CD8-positive, alpha-beta memory T cell (primary cell): ENCODE results near the gene SLC51B. TPM values are rescaled to one million over a fixed set of nuclear protein-coding genes. Genes with fewer than 3 reads are reported as not detected.
"Not testable (repeated sequence)": the region's sequence is repeated elsewhere in the genome, so short reads cannot be mapped to it uniquely, and the experiment has no call there.

Experiments
- CTCF ChIA-PET: fragments of 350-600 bp; sonication (Branson Sonifier 250); formaldehyde crosslinking; loops from one replicate; lab custom pipeline; 2021; ENCODE audit warnings: antibody characterized with exemption; lab: Charles Lee
- POLR2A ChIA-PET: fragments of 350-600 bp; sonication (Branson Sonifier 250); formaldehyde crosslinking; loops from one replicate; lab custom pipeline; 2021; ENCODE audit warnings: antibody characterized with exemption; lab: Charles Lee
- DNase-seq, 5 donors: peaks; one replicate each; pipeline versions ENCODE4 v3.0.0 to v3.0.0-alpha.2; 2020 to 2022; ENCODE audit warnings: mixed read lengths in 1 of 5
- H3K27ac ChIP-seq: one replicate; pipeline ENCODE4 v1.7.0; 2013; ENCODE audit warnings: low read depth, mild to moderate bottlenecking, low read length, moderate library complexity
- H3K27me3 ChIP-seq: 2 replicates; pipeline ENCODE4 v1.7.0; 2013; ENCODE audit warnings: low read length, mild to moderate bottlenecking; ENCODE audit not compliant: insufficient read depth, poor library complexity, severe bottlenecking
- H3K36me3 ChIP-seq: 2 replicates; pipeline ENCODE4 v1.7.0; 2013; ENCODE audit warnings: mild to moderate bottlenecking, low read length, moderate library complexity; ENCODE audit not compliant: insufficient read depth
- H3K4me1 ChIP-seq: 2 replicates; pipeline ENCODE4 v1.7.0; 2013; ENCODE audit warnings: mild to moderate bottlenecking, low read length, moderate library complexity; ENCODE audit not compliant: insufficient read depth
- H3K4me3 ChIP-seq: 2 replicates; pipeline ENCODE4 v1.7.0; 2013; ENCODE audit warnings: mild to moderate bottlenecking, low read length
- H3K9me3 ChIP-seq: 2 replicates; pipeline ENCODE4 v1.7.0; 2013; ENCODE audit warnings: mild to moderate bottlenecking, low read length
- H3K27ac Mint-ChIP-seq, 8 donors: one replicate each; pipeline ENCODE4 v1.8.0; 2020 to 2021; ENCODE audit warnings: mixed read lengths in 8 of 8, mild to moderate bottlenecking in 6 of 8, inconsistent platforms in 3 of 8, moderate library complexity in 3 of 8
- H3K27me3 Mint-ChIP-seq, 2 donors: one replicate each; pipeline ENCODE4 v1.8.0; 2020 to 2021; ENCODE audit warnings: mixed read lengths in 2 of 2, mild to moderate bottlenecking in 1 of 2, moderate library complexity in 1 of 2
- H3K36me3 Mint-ChIP-seq, 3 donors: one replicate each; pipeline ENCODE4 v1.8.0; 2020 to 2021; ENCODE audit warnings: mixed read lengths in 3 of 3, inconsistent platforms in 1 of 3, mild to moderate bottlenecking in 1 of 3
- H3K4me1 Mint-ChIP-seq, 3 donors: one replicate each; pipeline ENCODE4 v1.8.0; 2020 to 2021; ENCODE audit warnings: mixed read lengths in 3 of 3, inconsistent platforms in 1 of 3, mild to moderate bottlenecking in 1 of 3
- H3K4me3 Mint-ChIP-seq, 7 donors: one replicate each; pipeline ENCODE4 v1.8.0; 2020 to 2021; ENCODE audit warnings: mixed read lengths in 7 of 7, mild to moderate bottlenecking in 6 of 7, moderate library complexity in 4 of 7, inconsistent platforms in 2 of 7
- H3K9me3 Mint-ChIP-seq, 5 donors: one replicate each; pipeline ENCODE4 v1.8.0; 2020 to 2022; ENCODE audit warnings: mixed read lengths in 5 of 5, mild to moderate bottlenecking in 3 of 5, moderate library complexity in 2 of 5, inconsistent platforms in 1 of 5
- polyA plus RNA-seq: library from polyadenylated mRNA; unstranded; fragments of 300-500 nt; fragmentation: Illumina TruSeq; gene quantifications from one replicate; pipeline ENCODE4 v1.2.3, GENCODE V29; 2021
- total RNA-seq, 2 experiments: library from RNA; stranded (reverse); gene quantifications; one replicate each; pipeline ENCODE4 v1.2.3, GENCODE V29; 2021

Gene SLC51B
- total and polyA plus RNA-seq, 3 experiments from 2014 or later, result not detected

DNA sequence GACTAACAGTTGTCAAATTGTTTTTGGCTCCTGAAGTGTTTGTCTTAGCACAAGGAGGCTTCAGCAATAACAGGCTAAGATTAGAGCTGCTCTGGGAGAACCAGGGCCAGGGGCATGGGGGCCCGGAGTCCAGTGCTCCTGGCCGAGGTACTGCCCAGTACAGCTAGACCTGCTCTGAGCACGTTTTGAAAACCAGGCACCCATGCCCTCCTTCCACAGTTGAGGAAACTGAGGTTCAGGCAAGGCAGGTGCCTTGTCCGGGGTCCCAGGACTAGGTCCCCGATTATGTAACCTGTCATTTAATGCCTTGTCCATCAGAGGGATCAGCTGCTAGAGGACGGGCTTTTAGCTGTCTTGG lies 50.5 kb downstream of the SLC51B start:
- H3K27ac ChIP-seq, result no peak overlapping the region
- ChIA-PET POLR2A (no interaction called here), CTCF (interaction anchor here (1.0 kb wide), 1 partner anchor 364 kb away, joined by 3 read pairs; no protein-coding TSS in a partner anchor)
- DNase-seq, result no peak
- no peak overlapping the region for H3K4me3 ChIP-seq
- peaks cover 12% of the 10 kb centered on the region for H3K36me3 ChIP-seq
- H3K27me3 Mint-ChIP-seq, result no peaks in the 10 kb centered on the region
- no peaks in the 10 kb centered on the region for H3K9me3 ChIP-seq
- H3K36me3 Mint-ChIP-seq, result peaks cover 7 to 39% (median 14%) of the 10 kb centered on the region in 3 donors
- H3K27me3 ChIP-seq, result no peaks in the 10 kb centered on the region
- no peaks in the 10 kb centered on the region for H3K4me1 ChIP-seq
- no peaks in the 10 kb centered on the region for H3K4me1 Mint-ChIP-seq
- H3K27ac Mint-ChIP-seq, result peak overlapping the region in 1 of 8 donors; percentile 46
- H3K9me3 Mint-ChIP-seq, result no peaks in the 10 kb centered on the region
- H3K4me3 Mint-ChIP-seq, result no peak overlapping the region

DNA sequence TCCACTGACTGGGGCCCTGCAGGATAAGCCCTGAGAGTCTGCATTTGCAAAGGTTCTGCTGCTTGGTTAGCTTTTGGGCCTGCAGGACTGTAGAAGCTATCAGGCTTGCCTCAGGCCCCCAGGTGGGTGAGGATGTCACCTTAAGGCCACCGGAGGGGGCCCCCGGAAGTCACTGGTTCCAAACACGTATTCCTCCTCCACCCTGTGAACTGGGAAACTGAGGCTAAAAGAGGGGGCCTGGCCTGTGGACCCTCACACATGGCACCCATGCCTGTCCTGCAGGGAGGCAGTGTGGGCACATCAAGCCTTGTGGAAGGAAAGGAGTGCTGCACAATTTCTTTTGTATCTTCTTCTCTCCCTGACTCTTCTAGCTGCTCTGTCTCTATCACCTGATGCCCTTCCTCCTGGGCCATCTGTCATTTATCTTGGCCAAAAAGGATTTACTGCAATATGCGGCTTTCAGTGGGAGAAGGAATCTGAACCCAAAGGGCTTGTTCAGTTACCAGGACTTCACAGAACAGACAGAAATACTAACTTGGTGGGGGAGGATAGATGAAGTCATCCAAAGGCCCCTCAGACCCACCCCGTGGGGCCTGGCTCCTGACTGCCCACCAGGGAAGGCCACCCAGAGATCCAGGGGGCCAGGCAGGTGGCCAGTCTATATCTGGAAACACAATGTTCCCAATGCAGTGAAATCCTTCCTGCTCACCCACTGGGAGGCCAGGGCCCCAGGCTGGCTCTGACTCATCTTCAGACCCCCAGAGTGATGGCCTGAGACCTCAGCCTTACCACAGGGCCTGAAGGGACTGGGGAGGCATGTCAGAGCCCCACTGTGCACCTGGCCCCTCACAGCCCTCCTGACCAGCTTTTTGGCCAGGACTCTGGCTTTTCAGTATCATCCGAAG lies 51.5 kb downstream of the SLC51B start:
- H3K4me3 Mint-ChIP-seq, result no peak overlapping the region
- Histone ChIP-seq H3K4me1 (no peaks in the 10 kb centered on the region), H3K4me3 (no peak overlapping the region), H3K27me3 (no peaks in the 10 kb centered on the region), H3K36me3 (peaks cover 12% of the 10 kb centered on the region), H3K9me3 (no peaks in the 10 kb centered on the region), H3K27ac (no peak overlapping the region)
- ChIA-PET CTCF (interaction anchor here (1.0 kb wide), 1 partner anchor 365 kb away, joined by 3 read pairs; no protein-coding TSS in a partner anchor), POLR2A (no interaction called here)
- no peaks in the 10 kb centered on the region for H3K9me3 Mint-ChIP-seq
- DNase-seq, result no peak
- no peaks in the 10 kb centered on the region for H3K27me3 Mint-ChIP-seq
- H3K36me3 Mint-ChIP-seq, result peaks cover 7 to 50% (median 17%) of the 10 kb centered on the region in 3 donors
- H3K27ac Mint-ChIP-seq, result peak overlapping the region in 1 of 8 donors; percentile 52
- peaks cover 0 to 5% (median 4%) of the 10 kb centered on the region in 3 donors for H3K4me1 Mint-ChIP-seq

GRCh38 chr15:65097651-65098263 lies 52.6 kb downstream of the SLC51B start:
- DNase-seq, result no peak
- Mint-ChIP-seq H3K36me3 (peaks cover 7 to 55% (median 17%) of the 10 kb centered on the region in 3 donors), H3K27me3 (no peaks in the 10 kb centered on the region), H3K4me3 (no peak overlapping the region), H3K4me1 (peaks cover 0 to 5% (median 5%) of the 10 kb centered on the region in 3 donors), H3K27ac (peak overlapping the region in 1 of 8 donors; percentile 78), H3K9me3 (no peaks in the 10 kb centered on the region)
- ChIA-PET CTCF (no interaction called here), POLR2A (no interaction called here)
- H3K9me3 ChIP-seq, result no peaks in the 10 kb centered on the region
- H3K27me3 ChIP-seq, result no peaks in the 10 kb centered on the region
- peaks cover 12% of the 10 kb centered on the region for H3K36me3 ChIP-seq
- no peaks in the 10 kb centered on the region for H3K4me1 ChIP-seq
- no peak overlapping the region for H3K4me3 ChIP-seq
- no peak overlapping the region for H3K27ac ChIP-seq

GRCh38 chr15:65099336-65099735 lies 54.1 kb downstream of the SLC51B start:
- Histone ChIP-seq H3K4me1 (no peaks in the 10 kb centered on the region), H3K4me3 (no peak overlapping the region), H3K36me3 (peaks cover 12% of the 10 kb centered on the region), H3K27ac (no peak overlapping the region), H3K9me3 (no peaks in the 10 kb centered on the region), H3K27me3 (no peaks in the 10 kb centered on the region)
- ChIA-PET CTCF (no interaction called here), POLR2A (no interaction called here)
- peaks cover 10 to 66% (median 17%) of the 10 kb centered on the region in 3 donors for H3K36me3 Mint-ChIP-seq
- no peaks in the 10 kb centered on the region for H3K9me3 Mint-ChIP-seq
- H3K27ac Mint-ChIP-seq, result no peak overlapping the region
- no peak for DNase-seq
- H3K27me3 Mint-ChIP-seq, result no peaks in the 10 kb centered on the region
- H3K4me1 Mint-ChIP-seq, result peaks cover 0 to 5% (median 5%) of the 10 kb centered on the region in 3 donors
- H3K4me3 Mint-ChIP-seq, result no peak overlapping the region

- H3K4me3 Mint-ChIP-seq, H3K27me3 ChIP-seq, H3K4me1 ChIP-seq, POLR2A ChIA-PET, H3K27ac Mint-ChIP-seq, H3K27ac ChIP-seq, CTCF ChIA-PET, H3K4me1 Mint-ChIP-seq, H3K27me3 Mint-ChIP-seq, H3K9me3 Mint-ChIP-seq, H3K4me3 ChIP-seq, DNase-seq, H3K9me3 ChIP-seq: not testable (repeated sequence)
- H3K36me3 Mint-ChIP-seq, result peaks cover 10 to 68% (median 17%) of the 10 kb centered on the region in 3 donors
- H3K36me3 ChIP-seq, result peaks cover 12% of the 10 kb centered on the region
Measured at GRCh38 chr15:65099801-65100200, 54.6 kb downstream of the SLC51B start.

DNA sequence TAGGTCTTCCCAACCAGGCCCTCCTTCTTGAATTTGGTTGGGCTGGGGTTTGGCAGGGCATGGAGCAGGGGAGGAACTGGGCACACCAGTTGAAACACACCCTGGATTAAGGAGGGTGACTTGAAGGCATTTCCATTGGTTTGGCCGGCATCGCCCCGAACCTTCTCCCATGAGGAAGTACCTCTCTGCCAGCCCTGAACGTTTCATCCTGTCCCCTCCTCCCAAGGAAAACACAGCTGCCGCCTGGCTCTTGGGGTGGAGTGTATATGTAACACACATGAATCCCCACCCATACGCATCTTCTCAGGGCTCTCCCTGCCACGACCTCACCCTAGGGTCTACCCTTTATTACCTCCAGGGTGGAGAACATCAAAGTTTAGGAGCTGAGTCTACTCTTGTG lies 55.3 kb downstream of the SLC51B start:
- Histone ChIP-seq H3K36me3 (peaks cover 14% of the 10 kb centered on the region), H3K9me3 (no peaks in the 10 kb centered on the region), H3K27me3 (no peaks in the 10 kb centered on the region), H3K4me3 (no peak overlapping the region), H3K4me1 (no peaks in the 10 kb centered on the region), H3K27ac (no peak overlapping the region)
- Mint-ChIP-seq H3K36me3 (peaks cover 10 to 74% (median 20%) of the 10 kb centered on the region in 3 donors), H3K9me3 (no peaks in the 10 kb centered on the region), H3K27me3 (no peaks in the 10 kb centered on the region), H3K27ac (peak overlapping the region in 1 of 8 donors; percentile 52), H3K4me3 (no peak overlapping the region), H3K4me1 (peaks cover 0 to 5% (median 5%) of the 10 kb centered on the region in 3 donors)
- ChIA-PET CTCF (interaction anchor here (1.2 kb wide), 1 partner anchor 22 kb away, joined by 3 read pairs; no protein-coding TSS in a partner anchor), POLR2A (no interaction called here)
- DNase-seq, result no peak

- peaks cover 0 to 5% (median 5%) of the 10 kb centered on the region in 3 donors for H3K4me1 Mint-ChIP-seq
- peak in 1 of 5 donors; percentile 14 for DNase-seq
- no peak overlapping the region for H3K27ac ChIP-seq
- peaks cover 17% of the 10 kb centered on the region for H3K36me3 ChIP-seq
- no peaks in the 10 kb centered on the region for H3K27me3 Mint-ChIP-seq
- CTCF ChIA-PET, result interaction anchor here (0.7 to 1.2 kb wide), 2 partner anchors 13 to 21 kb away, joined by 3 read pairs; no protein-coding TSS in a partner anchor
- H3K4me3 Mint-ChIP-seq, result no peak overlapping the region
- POLR2A ChIA-PET, result no interaction called here
- no peaks in the 10 kb centered on the region for H3K9me3 Mint-ChIP-seq
- no peaks in the 10 kb centered on the region for H3K27me3 ChIP-seq
- no peaks in the 10 kb centered on the region for H3K4me1 ChIP-seq
- H3K27ac Mint-ChIP-seq, result no peak overlapping the region
- H3K36me3 Mint-ChIP-seq, result peaks cover 10 to 84% (median 20%) of the 10 kb centered on the region in 3 donors
- H3K9me3 ChIP-seq, result no peaks in the 10 kb centered on the region
- H3K4me3 ChIP-seq, result no peak overlapping the region
Measured at GRCh38 chr15:65101411-65101890, 56.3 kb downstream of the SLC51B start.
